ENCODE data around the gene PTH1R.

PTH1R gene

DNA sequence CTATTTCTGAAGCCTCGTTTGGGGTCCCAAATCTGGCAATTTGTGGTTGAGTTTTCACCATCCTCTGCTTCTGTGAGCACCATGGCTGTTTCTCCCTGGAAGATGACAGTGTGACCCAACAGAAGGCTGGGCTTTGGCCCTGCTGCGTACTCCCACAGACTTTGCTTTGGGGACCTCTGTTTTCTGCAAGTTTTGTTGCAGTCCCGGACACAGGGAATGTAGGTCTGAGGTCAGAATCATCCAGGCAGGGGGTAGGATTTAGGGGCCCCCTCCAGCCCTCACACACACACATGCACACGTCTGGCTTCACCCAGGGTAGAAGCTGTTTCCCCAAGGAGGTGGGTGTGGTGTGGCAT, 6.3 kb downstream of the PTH1R start:
- Histone ChIP-seq H3K27ac (ENCODE audit: low read length) (no peak overlapping the region), H2AFZ (ENCODE audit: low read depth, low read length) (no peak overlapping the region), H3K9me3 (ENCODE audit: insufficient read depth, low read length, severe bottlenecking) (no peaks in the 10 kb centered on the region), H3K4me3 (ENCODE audit: low read depth in 1 of 2, low read length in 2 of 2) (no peak overlapping the region), H4K20me1 (ENCODE audit: insufficient read depth, low read length) (no peaks in the 10 kb centered on the region), H3K27me3 (ENCODE audit: insufficient read depth, low read length, poor library complexity) (no peaks in the 10 kb centered on the region), H3K79me2 (ENCODE audit: insufficient read depth, low read length) (no peaks in the 10 kb centered on the region), H3K36me3 (ENCODE audit: insufficient read depth, low read length) (no peaks in the 10 kb centered on the region), H3K9ac (ENCODE audit: low read depth, low read length) (no peak overlapping the region), H3K4me2 (ENCODE audit: insufficient read depth, low read length) (no peak overlapping the region), H3K4me1 (ENCODE audit: insufficient read depth, low read length) (no peaks in the 10 kb centered on the region)
- TF ChIP-seq, protein P1, sequence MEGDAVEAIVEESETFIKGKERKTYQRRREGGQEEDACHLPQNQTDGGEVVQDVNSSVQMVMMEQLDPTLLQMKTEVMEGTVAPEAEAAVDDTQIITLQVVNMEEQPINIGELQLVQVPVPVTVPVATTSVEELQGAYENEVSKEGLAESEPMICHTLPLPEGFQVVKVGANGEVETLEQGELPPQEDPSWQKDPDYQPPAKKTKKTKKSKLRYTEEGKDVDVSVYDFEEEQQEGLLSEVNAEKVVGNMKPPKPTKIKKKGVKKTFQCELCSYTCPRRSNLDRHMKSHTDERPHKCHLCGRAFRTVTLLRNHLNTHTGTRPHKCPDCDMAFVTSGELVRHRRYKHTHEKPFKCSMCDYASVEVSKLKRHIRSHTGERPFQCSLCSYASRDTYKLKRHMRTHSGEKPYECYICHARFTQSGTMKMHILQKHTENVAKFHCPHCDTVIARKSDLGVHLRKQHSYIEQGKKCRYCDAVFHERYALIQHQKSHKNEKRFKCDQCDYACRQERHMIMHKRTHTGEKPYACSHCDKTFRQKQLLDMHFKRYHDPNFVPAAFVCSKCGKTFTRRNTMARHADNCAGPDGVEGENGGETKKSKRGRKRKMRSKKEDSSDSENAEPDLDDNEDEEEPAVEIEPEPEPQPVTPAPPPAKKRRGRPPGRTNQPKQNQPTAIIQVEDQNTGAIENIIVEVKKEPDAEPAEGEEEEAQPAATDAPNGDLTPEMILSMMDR (IDR thresholded peaks at IDR 0.05; ENCODE audit: borderline replicate concordance, extremely low read depth, low read length, poor library complexity, severe bottlenecking) = no peak
- TF ChIP-seq EZH2 (IDR thresholded peaks at IDR 0.05; ENCODE audit: borderline replicate concordance, low read depth, low read length, severe bottlenecking) = no peak
- ATAC-seq (ENCODE audit: insufficient read depth, low read depth) (no peak), DNase-seq (no peak)

DNA sequence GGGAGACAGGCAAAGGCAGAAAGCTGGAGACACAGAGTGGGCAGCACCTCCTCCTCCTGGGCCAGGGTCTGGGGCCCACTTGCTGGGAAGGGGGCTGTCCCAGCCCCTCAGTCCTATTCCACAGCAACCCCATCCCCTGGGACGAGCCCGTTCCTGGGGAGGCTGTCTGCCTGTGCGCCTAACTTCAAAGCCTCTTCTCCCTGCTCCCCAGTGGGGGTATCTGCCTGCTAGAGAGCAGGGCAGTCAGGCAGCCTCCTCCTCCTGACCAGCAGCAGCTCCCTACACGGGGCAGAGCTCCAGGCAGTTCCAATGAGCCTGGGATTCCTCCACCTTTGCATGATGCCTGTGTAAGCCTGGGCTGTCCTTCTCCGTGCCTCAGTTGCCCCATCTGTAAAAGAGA, 6.9 kb downstream of the PTH1R start:
- no peak for DNase-seq
- Histone ChIP-seq H3K9me3 (ENCODE audit: insufficient read depth, low read length, severe bottlenecking) (no peaks in the 10 kb centered on the region), H2AFZ (ENCODE audit: low read depth, low read length) (no peak overlapping the region), H3K27ac (ENCODE audit: low read length) (no peak overlapping the region), H4K20me1 (ENCODE audit: insufficient read depth, low read length) (no peaks in the 10 kb centered on the region), H3K79me2 (ENCODE audit: insufficient read depth, low read length) (no peaks in the 10 kb centered on the region), H3K4me3 (ENCODE audit: low read depth in 1 of 2, low read length in 2 of 2) (no peak overlapping the region), H3K4me2 (ENCODE audit: insufficient read depth, low read length) (no peak overlapping the region), H3K27me3 (ENCODE audit: insufficient read depth, low read length, poor library complexity) (no peaks in the 10 kb centered on the region), H3K4me1 (ENCODE audit: insufficient read depth, low read length) (no peaks in the 10 kb centered on the region), H3K36me3 (ENCODE audit: insufficient read depth, low read length) (no peaks in the 10 kb centered on the region), H3K9ac (ENCODE audit: low read depth, low read length) (no peak overlapping the region)
- TF ChIP-seq EZH2 (IDR thresholded peaks at IDR 0.05; ENCODE audit: borderline replicate concordance, low read depth, low read length, severe bottlenecking) = no peak
- TF ChIP-seq, protein P1 (IDR thresholded peaks at IDR 0.05; ENCODE audit: borderline replicate concordance, extremely low read depth, low read length, poor library complexity, severe bottlenecking) = no peak
- ATAC-seq (ENCODE audit: insufficient read depth, low read depth) = no peak

DNA sequence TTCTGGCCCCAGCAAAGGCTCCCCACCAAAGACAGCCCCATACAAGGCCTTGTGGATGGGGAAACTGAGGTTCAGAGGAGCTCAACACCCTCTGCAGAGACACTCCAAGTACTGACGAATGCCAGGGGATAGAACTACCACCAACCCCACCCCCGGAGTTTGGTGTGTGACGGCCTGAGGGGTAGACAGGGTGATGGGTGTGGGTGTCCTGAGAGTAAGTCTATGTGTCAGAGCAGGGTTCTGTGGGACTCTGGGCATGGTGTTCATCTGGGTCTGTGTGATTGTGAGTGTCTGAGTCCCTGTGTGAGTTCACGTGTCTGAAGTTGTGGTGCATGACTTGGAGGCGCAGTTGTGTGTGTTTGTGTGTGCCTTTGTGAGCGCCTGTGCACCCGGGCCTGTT, 7.4 kb downstream of the PTH1R start:
- no peak for ATAC-seq (ENCODE audit: insufficient read depth, low read depth)

More for the DNA sequence above, 7.4 kb downstream of the PTH1R start:
- no peak for DNase-seq
- Histone ChIP-seq H3K9ac (ENCODE audit: low read depth, low read length) (no peak overlapping the region), H3K4me2 (ENCODE audit: insufficient read depth, low read length) (no peak overlapping the region), H3K4me1 (ENCODE audit: insufficient read depth, low read length) (no peaks in the 10 kb centered on the region), H3K27me3 (ENCODE audit: insufficient read depth, low read length, poor library complexity) (no peaks in the 10 kb centered on the region), H3K27ac (ENCODE audit: low read length) (no peak overlapping the region), H3K9me3 (ENCODE audit: insufficient read depth, low read length, severe bottlenecking) (no peaks in the 10 kb centered on the region), H2AFZ (ENCODE audit: low read depth, low read length) (no peak overlapping the region), H3K4me3 (ENCODE audit: low read depth in 1 of 2, low read length in 2 of 2) (no peak overlapping the region), H3K79me2 (ENCODE audit: insufficient read depth, low read length) (no peaks in the 10 kb centered on the region), H3K36me3 (ENCODE audit: insufficient read depth, low read length) (no peaks in the 10 kb centered on the region), H4K20me1 (ENCODE audit: insufficient read depth, low read length) (no peaks in the 10 kb centered on the region)
- TF ChIP-seq, protein P1 (IDR thresholded peaks at IDR 0.05; ENCODE audit: borderline replicate concordance, extremely low read depth, low read length, poor library complexity, severe bottlenecking) = no peak
- no peak for TF ChIP-seq EZH2 (IDR thresholded peaks at IDR 0.05; ENCODE audit: borderline replicate concordance, low read depth, low read length, severe bottlenecking)
